ENCODE measurements around the gene CCL26.

CCL26 gene

DNA sequence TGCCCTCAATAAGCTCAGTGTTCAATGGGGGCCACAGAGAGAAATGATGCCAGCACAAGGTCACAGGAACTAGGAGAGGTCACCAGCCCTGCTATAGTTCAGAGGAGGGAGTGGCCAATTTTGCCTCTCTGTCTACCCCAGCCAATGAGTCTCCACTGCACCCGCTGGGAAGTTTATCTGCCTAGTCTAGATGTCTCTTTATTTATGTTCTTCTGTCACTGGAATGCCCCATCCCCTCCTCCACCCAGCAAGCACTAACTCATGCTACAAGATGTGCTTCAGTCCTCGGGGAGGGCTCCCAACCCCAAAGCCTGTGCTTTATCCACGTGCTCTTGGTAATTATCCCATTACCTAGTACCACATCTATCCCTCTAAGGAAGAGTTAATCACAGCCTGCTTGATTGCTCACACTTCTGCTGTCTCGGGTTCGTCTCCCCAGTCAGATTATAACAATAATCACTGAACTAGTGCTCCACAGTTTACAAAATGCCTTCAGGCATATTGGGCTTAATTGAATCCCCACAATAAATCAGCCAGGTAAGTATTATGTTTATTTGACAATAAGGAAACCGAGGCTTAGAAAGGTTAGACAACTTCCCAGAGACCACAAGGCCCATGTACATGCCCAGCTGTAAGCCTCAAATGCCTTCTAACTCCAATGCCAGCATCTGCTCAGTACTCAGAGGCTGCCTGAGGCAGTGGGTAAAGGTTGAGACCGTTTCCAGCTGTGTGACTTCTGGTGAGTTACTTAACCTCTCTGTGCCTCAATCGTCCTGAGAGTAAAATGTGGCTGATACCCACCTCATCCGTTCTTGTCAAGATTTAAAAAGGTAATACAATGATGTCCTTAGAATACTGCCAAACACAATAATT is 37.2 kb downstream of the CCL26 start:
- intact Hi-C loops (cut with DNase I; ENCODE audit: low total_unique reads) = loop anchor here (10.0 kb wide), 1 partner anchor 80 kb away; no protein-coding TSS in a partner anchor
- TF ChIP-seq, protein P1, sequence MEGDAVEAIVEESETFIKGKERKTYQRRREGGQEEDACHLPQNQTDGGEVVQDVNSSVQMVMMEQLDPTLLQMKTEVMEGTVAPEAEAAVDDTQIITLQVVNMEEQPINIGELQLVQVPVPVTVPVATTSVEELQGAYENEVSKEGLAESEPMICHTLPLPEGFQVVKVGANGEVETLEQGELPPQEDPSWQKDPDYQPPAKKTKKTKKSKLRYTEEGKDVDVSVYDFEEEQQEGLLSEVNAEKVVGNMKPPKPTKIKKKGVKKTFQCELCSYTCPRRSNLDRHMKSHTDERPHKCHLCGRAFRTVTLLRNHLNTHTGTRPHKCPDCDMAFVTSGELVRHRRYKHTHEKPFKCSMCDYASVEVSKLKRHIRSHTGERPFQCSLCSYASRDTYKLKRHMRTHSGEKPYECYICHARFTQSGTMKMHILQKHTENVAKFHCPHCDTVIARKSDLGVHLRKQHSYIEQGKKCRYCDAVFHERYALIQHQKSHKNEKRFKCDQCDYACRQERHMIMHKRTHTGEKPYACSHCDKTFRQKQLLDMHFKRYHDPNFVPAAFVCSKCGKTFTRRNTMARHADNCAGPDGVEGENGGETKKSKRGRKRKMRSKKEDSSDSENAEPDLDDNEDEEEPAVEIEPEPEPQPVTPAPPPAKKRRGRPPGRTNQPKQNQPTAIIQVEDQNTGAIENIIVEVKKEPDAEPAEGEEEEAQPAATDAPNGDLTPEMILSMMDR (IDR thresholded peaks at IDR 0.05) = no peak
- no peaks in the 10 kb centered on the region for H3K27me3 ChIP-seq
- peak overlapping the region; percentile 76 to 95 for H3K27ac ChIP-seq
- peaks cover 4 to 66% (median 39%) of the 10 kb centered on the region in 4 donors for H3K4me1 ChIP-seq
- no peaks in the 10 kb centered on the region for H3K9me3 ChIP-seq
- H3K36me3 ChIP-seq = peaks cover 0 to 6% (median 0%) of the 10 kb centered on the region in 3 donors
- no peak for DNase-seq
- no peak overlapping the region for H3K4me3 ChIP-seq

DNA sequence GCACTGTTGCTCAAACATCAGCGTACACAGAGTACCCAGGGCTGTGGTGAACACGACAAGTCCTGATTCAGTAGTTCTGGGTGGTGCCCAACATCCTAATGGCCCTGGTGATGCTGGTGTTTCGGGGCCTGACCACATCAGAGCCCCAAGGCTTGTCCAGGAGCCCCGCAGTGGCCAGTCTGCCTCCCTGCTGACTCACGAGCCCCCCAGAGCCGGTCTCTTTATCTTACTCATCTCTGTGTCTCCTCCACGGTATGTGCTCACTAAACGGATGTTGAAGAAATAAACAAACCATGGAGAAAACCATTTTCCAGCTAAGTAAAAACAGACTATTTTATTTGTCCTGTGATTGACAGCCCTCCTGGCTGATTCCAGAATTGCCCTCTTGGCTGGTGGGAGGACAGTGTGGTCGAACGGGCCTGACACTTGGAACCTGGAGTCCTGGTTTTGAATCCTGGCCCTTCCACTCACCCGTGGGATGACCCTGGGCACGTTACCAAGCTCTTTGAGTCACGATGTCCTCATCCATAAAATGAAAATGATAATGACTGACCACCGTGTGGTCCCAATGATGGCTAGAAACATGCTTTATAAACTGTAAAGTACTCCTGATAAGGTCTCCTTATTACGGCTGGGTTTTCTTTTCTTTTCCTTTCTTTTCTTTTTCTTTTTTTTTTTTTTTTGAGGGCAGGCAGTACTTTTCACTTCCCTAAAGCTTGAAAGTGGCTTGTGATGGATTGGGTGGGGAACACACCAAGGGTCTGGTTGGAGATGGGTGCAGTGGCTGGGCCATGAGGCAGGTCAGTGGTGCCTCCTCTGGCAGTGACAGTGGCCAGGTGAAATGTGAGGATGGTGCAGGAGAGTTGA is 39.0 kb downstream of the CCL26 start:
- intact Hi-C loops (cut with DNase I; ENCODE audit: low total_unique reads) = loop anchor here (10.0 kb wide), 1 partner anchor 78 kb away; no protein-coding TSS in a partner anchor
- Histone ChIP-seq H3K4me3 (no peak overlapping the region), H3K27ac (peak overlapping the region; percentile 76 to 95), H3K36me3 (peaks cover 0 to 6% (median 0%) of the 10 kb centered on the region in 3 donors), H3K9me3 (no peaks in the 10 kb centered on the region), H3K4me1 (peaks cover 0 to 75% (median 47%) of the 10 kb centered on the region in 4 donors), H3K27me3 (no peaks in the 10 kb centered on the region)
- TF ChIP-seq, protein P1 (IDR thresholded peaks at IDR 0.05) = no peak
- peak; percentile 59 to 73 for DNase-seq

DNA sequence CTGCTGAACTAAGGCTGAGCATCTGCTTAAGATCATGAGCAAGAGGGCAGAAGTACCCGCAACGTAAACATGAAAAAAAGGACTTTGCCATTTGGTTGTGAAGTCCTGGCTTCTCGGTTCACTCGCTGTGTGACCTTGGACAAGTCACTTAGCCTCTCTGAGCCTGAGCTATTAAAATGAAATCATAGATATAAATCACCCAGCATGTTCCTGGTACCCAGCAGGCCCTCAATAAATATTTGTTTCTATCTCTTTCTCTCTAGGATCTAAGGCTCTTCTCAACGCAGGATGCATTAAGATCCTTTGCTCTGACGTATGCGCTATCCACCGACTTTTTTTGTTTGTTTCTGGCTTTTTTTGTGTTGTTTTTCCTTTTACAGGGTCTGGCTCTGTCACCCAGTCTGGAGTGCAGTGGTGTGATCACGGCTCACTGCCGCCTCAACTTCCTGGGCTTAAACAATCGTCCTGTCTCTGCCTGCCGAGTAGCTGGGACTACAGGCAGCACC is 39.9 kb downstream of the CCL26 start:
- Histone ChIP-seq H3K27me3 (no peaks in the 10 kb centered on the region), H3K27ac (peak overlapping the region; percentile 76 to 95), H3K4me3 (no peak overlapping the region), H3K9me3 (no peaks in the 10 kb centered on the region), H3K4me1 (peaks cover 0 to 77% (median 48%) of the 10 kb centered on the region in 4 donors), H3K36me3 (peaks cover 0 to 6% (median 0%) of the 10 kb centered on the region in 3 donors)
- TF ChIP-seq, protein P1 (IDR thresholded peaks at IDR 0.05) = no peak
- no peak for DNase-seq
- intact Hi-C loops (cut with DNase I; ENCODE audit: low total_unique reads) = loop anchor here (10.0 kb wide), 1 partner anchor 77 kb away; no protein-coding TSS in a partner anchor

DNA sequence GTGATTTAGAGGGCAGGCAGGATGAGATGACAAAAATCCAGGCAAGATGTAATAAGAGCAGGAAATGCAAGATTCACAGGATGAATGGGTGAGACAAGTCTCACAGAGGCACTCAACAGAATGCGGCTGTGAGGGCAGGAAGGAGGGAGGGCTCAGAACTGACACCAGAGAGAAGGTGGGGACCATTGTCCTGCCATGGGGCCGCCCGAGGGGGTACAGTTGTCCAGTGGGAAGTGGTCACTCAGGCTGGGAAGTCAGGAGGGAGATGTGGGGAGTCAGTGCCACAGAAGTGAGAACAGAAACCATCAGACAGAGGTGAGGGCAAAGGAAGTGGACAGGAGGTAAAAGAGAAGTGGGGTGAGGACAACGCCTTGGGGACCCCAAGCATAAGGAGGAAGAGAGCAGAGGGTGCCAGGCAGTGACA is 42.1 kb downstream of the CCL26 start:
- no peak overlapping the region for H3K4me3 ChIP-seq
- H3K36me3 ChIP-seq = peaks cover 0 to 6% (median 0%) of the 10 kb centered on the region in 3 donors
- no peaks in the 10 kb centered on the region for H3K9me3 ChIP-seq
- peaks cover 0 to 59% (median 35%) of the 10 kb centered on the region in 4 donors for H3K4me1 ChIP-seq
- H3K27ac ChIP-seq = peak overlapping the region in 1 of 2 donors; percentile 1
- TF ChIP-seq, protein P1 (IDR thresholded peaks at IDR 0.05) = no peak
- no peaks in the 10 kb centered on the region for H3K27me3 ChIP-seq
- no peak for DNase-seq
- intact Hi-C loops (cut with DNase I; ENCODE audit: low total_unique reads) = loop anchor here (10.0 kb wide), 1 partner anchor 75 kb away; no protein-coding TSS in a partner anchor

Data from tibial artery (tissue), 4 donors.